SK-N-MC (cell line): ENCODE measurements around the gene TIMP4.

Source experiments
- DNase-seq: peaks from one replicate; pipeline ENCODE4 v3.0.0-alpha.2; 2011; ENCODE audit warnings: low read depth, low spot score
- H3K27ac ChIP-seq: fragments of 200-600 bp; sonication (generic); 2 replicates; pipeline ENCODE4 v1.5.1; 2016; ENCODE audit warnings: mixed run types
- H3K36me3 ChIP-seq: fragments of 200-600 bp; sonication (generic); 2 replicates; pipeline ENCODE4 v1.6.1; 2017; ENCODE audit warnings: antibody characterized with exemption, low read length, mixed read lengths; ENCODE audit not compliant: insufficient read depth
- H3K4me3 ChIP-seq: fragments of 200-600 bp; sonication (generic); 2 replicates; pipeline ENCODE4 v1.5.1; 2016
- H3K9ac ChIP-seq: fragments of 200-600 bp; sonication (generic); 2 replicates; pipeline ENCODE4 v1.8.0; 2017; ENCODE audit warnings: mixed run types, mixed read lengths; ENCODE audit not compliant: insufficient read length
- H3K9me3 ChIP-seq: fragments of 200-600 bp; sonication (generic); 2 replicates; pipeline ENCODE4 v1.6.1; 2017; ENCODE audit warnings: low read depth, mild to moderate bottlenecking, antibody characterized with exemption, low read length, moderate library complexity, mixed read lengths
- EZH2 ChIP-seq: fragments of 200-600 bp; sonication (generic); IDR thresholded peaks from one replicate; pipeline ENCODE4 v1.6.1; 2017; ENCODE audit warnings: antibody characterized with exemption
- FOXP2 ChIP-seq: optimal IDR thresholded peaks from 2 replicates; pipeline ENCODE3; 2011; ENCODE audit warnings: mild to moderate bottlenecking, moderate library complexity; ENCODE audit not compliant: insufficient read depth; ENCODE audit errors: extremely low read length, control extremely low read depth
- POLR2AphosphoS5 ChIP-seq: IDR thresholded peaks from 2 replicates; pipeline ENCODE4 v1.6.1; 2012; ENCODE audit warnings: mild to moderate bottlenecking, low read depth, low read length, borderline replicate concordance

TIMP4 gene

DNA sequence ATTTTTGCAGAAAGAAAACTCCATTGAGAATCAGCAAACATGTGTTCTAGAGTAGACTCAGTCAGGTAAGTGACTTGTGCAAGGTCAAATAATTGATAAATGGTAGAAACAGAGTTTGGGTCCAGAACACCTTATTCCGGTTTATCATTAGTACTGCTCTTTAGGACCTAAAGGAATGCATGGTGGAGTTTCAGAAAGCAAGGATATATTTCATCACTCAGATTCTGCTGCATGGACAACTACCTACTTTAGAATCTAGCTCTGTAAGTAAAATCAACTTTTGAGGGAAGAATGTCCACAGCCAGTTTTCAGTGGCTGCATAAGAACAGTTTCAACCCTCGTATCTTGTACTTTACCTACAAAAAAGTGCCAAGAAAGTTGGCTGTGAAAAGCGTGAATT lies 43.6 kb downstream of the TIMP4 start:
- H3K4me3 ChIP-seq: no peak overlapping the region
- H3K27ac ChIP-seq: no peak overlapping the region
- H3K9ac ChIP-seq: no peak overlapping the region
- no peaks in the 10 kb centered on the region for H3K9me3 ChIP-seq
- H3K36me3 ChIP-seq: no peaks in the 10 kb centered on the region
- DNase-seq: no peak
- no peak for TF ChIP-seq FOXP2
- TF ChIP-seq EZH2: no peak
- TF ChIP-seq POLR2AphosphoS5: no peak

DNA sequence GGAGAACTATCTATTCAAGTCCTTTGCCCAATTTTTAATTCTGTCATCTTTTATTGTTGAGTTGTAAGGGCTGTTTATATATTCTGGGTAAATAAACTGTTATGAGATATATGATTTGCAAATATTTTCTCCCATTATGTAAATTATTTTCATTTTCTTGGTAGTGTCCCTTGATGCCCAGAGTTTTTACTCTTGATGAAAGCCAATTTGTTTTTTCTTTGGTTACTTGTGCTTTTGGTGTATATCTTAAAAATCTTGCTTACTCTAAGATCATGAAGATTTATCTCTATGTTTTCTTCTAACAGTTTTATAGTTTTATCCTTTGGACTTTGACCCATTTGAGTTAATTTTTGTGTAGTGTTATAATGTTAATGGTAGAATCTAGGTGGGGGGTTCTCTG lies 44.5 kb downstream of the TIMP4 start:
- Histone ChIP-seq H3K27ac (no peak overlapping the region), H3K4me3 (no peak overlapping the region), H3K9me3 (no peaks in the 10 kb centered on the region), H3K9ac (no peak overlapping the region), H3K36me3 (no peaks in the 10 kb centered on the region)
- DNase-seq: no peak
- no peak for TF ChIP-seq EZH2
- no peak for TF ChIP-seq FOXP2
- TF ChIP-seq POLR2AphosphoS5: no peak

DNA sequence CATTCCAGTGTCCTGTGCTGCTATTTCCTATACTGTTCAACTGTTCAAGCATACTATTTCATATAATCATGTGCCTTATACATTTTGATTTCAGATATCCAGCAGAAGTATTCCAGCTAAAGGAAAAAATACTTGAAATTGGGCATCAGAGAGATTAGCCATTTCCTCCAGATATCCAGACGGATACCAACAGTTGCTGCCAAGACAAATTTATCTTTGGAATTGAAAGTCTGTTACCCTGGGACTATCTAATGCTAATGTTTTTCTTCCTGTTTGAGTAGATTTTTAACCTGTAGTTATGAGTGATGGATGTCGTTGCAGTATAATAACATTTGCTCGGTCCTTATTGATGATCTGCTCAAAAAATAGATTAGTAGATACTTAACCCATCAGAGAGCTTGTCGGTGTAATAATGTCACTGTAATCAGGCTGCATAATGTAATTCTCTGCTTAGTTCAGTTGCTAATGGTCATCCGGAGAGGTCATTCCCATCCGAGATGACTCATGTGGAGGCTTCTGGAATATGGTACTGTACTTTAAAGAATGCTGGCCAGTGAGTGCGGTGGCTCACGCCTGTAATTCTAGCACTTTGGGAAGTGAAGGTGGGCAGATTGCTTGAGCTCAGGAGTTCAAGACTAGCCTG lies 51.5 kb downstream of the TIMP4 start:
- Histone ChIP-seq H3K27ac (no peak overlapping the region), H3K36me3 (no peaks in the 10 kb centered on the region), H3K9ac (no peak overlapping the region), H3K9me3 (no peaks in the 10 kb centered on the region), H3K4me3 (no peak overlapping the region)
- no peak for TF ChIP-seq FOXP2
- TF ChIP-seq EZH2: no peak
- no peak for TF ChIP-seq POLR2AphosphoS5
- DNase-seq: no peak
